ENCODE measurements around the gene IRX5. TPM values are rescaled to one million over a fixed set of nuclear protein-coding genes. Genes with fewer than 3 reads are reported as not detected.

Gene IRX5
- polyA plus RNA-seq, 1 donor from 2014 or later, result 0.14 TPM

DNA sequence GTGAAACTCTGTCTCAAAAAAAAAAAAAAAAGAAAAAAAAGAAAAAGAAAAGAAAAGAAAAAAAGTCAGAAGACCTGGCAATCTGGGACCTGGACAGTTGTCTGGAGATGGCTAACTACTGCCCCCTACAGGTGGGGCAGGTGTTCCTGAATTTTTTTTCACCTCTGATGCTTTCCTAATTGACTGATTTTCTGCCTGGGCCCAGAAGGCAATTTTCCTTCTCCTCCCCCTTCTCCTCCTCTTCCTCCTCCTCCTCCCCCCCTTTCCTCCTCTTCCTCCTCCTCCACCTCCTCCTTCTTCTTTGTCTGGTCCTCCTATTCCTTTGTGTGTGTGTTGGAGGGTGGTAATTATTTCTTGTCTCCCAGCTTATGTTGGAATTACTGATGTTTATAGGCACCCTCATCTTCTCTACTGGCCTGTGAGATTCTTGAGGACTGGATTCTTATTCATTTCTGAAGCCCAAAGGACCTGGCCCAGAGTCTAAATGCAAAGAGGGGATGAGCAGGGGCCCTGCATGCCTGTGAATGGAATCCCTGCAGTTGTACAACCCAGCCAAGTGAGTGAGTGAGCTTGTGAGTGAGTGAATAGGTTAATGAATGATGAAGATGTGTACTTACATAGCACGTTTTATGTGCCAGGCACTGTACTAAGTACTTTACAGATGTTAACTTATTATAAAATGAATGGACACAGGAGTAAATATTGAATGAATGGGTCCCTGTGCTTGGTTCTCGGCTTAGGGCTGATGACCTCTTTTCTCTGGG, 26.9 kb downstream of the IRX5 start:
- no peaks in the 10 kb centered on the region for H3K9me2 ChIP-seq (ENCODE audit: insufficient read depth, low read length)
- H3K4me2 ChIP-seq (ENCODE audit: low read length), result no peak overlapping the region
- H4K20me1 ChIP-seq (ENCODE audit: insufficient read depth), result no peaks in the 10 kb centered on the region
- H3K79me2 ChIP-seq (replicated peaks; ENCODE audit: insufficient read depth, low read length), result no peaks in the 10 kb centered on the region
- no peaks in the 10 kb centered on the region for H3F3A ChIP-seq (ENCODE audit: insufficient read depth, low read length, poor library complexity, severe bottlenecking)
- TF ChIP-seq, protein P1, sequence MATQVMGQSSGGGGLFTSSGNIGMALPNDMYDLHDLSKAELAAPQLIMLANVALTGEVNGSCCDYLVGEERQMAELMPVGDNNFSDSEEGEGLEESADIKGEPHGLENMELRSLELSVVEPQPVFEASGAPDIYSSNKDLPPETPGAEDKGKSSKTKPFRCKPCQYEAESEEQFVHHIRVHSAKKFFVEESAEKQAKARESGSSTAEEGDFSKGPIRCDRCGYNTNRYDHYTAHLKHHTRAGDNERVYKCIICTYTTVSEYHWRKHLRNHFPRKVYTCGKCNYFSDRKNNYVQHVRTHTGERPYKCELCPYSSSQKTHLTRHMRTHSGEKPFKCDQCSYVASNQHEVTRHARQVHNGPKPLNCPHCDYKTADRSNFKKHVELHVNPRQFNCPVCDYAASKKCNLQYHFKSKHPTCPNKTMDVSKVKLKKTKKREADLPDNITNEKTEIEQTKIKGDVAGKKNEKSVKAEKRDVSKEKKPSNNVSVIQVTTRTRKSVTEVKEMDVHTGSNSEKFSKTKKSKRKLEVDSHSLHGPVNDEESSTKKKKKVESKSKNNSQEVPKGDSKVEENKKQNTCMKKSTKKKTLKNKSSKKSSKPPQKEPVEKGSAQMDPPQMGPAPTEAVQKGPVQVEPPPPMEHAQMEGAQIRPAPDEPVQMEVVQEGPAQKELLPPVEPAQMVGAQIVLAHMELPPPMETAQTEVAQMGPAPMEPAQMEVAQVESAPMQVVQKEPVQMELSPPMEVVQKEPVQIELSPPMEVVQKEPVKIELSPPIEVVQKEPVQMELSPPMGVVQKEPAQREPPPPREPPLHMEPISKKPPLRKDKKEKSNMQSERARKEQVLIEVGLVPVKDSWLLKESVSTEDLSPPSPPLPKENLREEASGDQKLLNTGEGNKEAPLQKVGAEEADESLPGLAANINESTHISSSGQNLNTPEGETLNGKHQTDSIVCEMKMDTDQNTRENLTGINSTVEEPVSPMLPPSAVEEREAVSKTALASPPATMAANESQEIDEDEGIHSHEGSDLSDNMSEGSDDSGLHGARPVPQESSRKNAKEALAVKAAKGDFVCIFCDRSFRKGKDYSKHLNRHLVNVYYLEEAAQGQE (IDR thresholded peaks at IDR 0.05; ENCODE audit: borderline replicate concordance), result no peak
- TF ChIP-seq EP300 (conservative IDR thresholded peaks at IDR 0.05; ENCODE audit: poor library complexity, severe bottlenecking) (no peak), TAF1 (IDR thresholded peaks at IDR 0.05; ENCODE audit: low read depth) (no peak), RAD21 (conservative IDR thresholded peaks at IDR 0.05) (no peak), SMC3 (conservative IDR thresholded peaks at IDR 0.05; ENCODE audit: poor library complexity) (no peak), EZH2 (IDR thresholded peaks at IDR 0.05; ENCODE audit: borderline replicate concordance, insufficient read depth, low read length, poor library complexity, severe bottlenecking) (no peak), POLR2AphosphoS5 (IDR thresholded peaks at IDR 0.05) (no peak), MXI1 (conservative IDR thresholded peaks at IDR 0.05; ENCODE audit: poor library complexity, severe bottlenecking) (no peak)
- TF ChIP-seq, protein P2, sequence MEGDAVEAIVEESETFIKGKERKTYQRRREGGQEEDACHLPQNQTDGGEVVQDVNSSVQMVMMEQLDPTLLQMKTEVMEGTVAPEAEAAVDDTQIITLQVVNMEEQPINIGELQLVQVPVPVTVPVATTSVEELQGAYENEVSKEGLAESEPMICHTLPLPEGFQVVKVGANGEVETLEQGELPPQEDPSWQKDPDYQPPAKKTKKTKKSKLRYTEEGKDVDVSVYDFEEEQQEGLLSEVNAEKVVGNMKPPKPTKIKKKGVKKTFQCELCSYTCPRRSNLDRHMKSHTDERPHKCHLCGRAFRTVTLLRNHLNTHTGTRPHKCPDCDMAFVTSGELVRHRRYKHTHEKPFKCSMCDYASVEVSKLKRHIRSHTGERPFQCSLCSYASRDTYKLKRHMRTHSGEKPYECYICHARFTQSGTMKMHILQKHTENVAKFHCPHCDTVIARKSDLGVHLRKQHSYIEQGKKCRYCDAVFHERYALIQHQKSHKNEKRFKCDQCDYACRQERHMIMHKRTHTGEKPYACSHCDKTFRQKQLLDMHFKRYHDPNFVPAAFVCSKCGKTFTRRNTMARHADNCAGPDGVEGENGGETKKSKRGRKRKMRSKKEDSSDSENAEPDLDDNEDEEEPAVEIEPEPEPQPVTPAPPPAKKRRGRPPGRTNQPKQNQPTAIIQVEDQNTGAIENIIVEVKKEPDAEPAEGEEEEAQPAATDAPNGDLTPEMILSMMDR (IDR thresholded peaks at IDR 0.05; ENCODE audit: poor library complexity, severe bottlenecking), result no peak
- no peak overlapping the region for H3K27ac ChIP-seq (ENCODE audit: low read length)
- no peak overlapping the region for H3K4me3 ChIP-seq (ENCODE audit: low read length)
- peaks cover 4% of the 10 kb centered on the region for H3K27me3 ChIP-seq (ENCODE audit: insufficient read depth, low read depth, low read length)
- no peaks in the 10 kb centered on the region for H3K9me3 ChIP-seq (ENCODE audit: low read length)
- H3K9ac ChIP-seq (ENCODE audit: low read length), result no peak overlapping the region
- no peak overlapping the region for H2AFZ ChIP-seq (ENCODE audit: low read depth, low read length)
- H3K36me3 ChIP-seq (ENCODE audit: insufficient read depth, low read length), result no peaks in the 10 kb centered on the region

DNA sequence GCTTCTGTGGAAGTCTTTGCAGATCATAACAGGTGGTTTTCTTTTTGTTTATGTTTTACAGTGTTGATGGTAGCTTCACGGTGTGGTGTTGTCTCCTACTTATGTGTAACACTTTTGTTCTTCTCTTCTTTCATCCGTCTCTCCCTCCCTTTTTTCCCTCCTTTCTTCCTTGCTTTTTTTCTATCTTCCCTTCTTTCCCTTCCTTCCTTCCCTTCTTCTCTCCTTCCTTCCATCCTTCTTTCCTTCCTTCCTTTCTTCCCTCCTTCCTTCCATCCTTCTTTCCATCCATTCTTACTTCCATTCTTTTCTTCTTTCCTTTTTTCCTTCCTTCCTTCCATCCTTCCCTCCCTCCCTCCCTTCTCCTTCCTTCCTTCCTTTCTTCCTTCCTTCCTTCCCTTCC, 31.4 kb downstream of the IRX5 start:
- H4K20me1 ChIP-seq (ENCODE audit: insufficient read depth), result no peaks in the 10 kb centered on the region
- H3F3A ChIP-seq (ENCODE audit: insufficient read depth, low read length, poor library complexity, severe bottlenecking), result no peaks in the 10 kb centered on the region
- no peak overlapping the region for H3K4me3 ChIP-seq (ENCODE audit: low read length)
- no peaks in the 10 kb centered on the region for H3K9me2 ChIP-seq (ENCODE audit: insufficient read depth, low read length)
- H3K36me3 ChIP-seq (ENCODE audit: insufficient read depth, low read length), result no peaks in the 10 kb centered on the region
- H3K27me3 ChIP-seq (ENCODE audit: insufficient read depth, low read depth, low read length), result no peaks in the 10 kb centered on the region
- no peaks in the 10 kb centered on the region for H3K79me2 ChIP-seq (replicated peaks; ENCODE audit: insufficient read depth, low read length)
- no peak overlapping the region for H3K27ac ChIP-seq (ENCODE audit: low read length)
- TF ChIP-seq EZH2 (IDR thresholded peaks at IDR 0.05; ENCODE audit: borderline replicate concordance, insufficient read depth, low read length, poor library complexity, severe bottlenecking) (no peak), POLR2AphosphoS5 (IDR thresholded peaks at IDR 0.05) (no peak), EP300 (conservative IDR thresholded peaks at IDR 0.05; ENCODE audit: poor library complexity, severe bottlenecking) (no peak), TAF1 (IDR thresholded peaks at IDR 0.05; ENCODE audit: low read depth) (no peak), MXI1 (conservative IDR thresholded peaks at IDR 0.05; ENCODE audit: poor library complexity, severe bottlenecking) (no peak), RAD21 (conservative IDR thresholded peaks at IDR 0.05) (no peak), SMC3 (conservative IDR thresholded peaks at IDR 0.05; ENCODE audit: poor library complexity) (no peak)
- TF ChIP-seq, protein P2 (IDR thresholded peaks at IDR 0.05; ENCODE audit: poor library complexity, severe bottlenecking), result no peak
- TF ChIP-seq, protein P1 (IDR thresholded peaks at IDR 0.05; ENCODE audit: borderline replicate concordance), result no peak
- no peaks in the 10 kb centered on the region for H3K9me3 ChIP-seq (ENCODE audit: low read length)
- no peak overlapping the region for H3K4me2 ChIP-seq (ENCODE audit: low read length)
- H3K9ac ChIP-seq (ENCODE audit: low read length), result no peak overlapping the region
- H2AFZ ChIP-seq (ENCODE audit: low read depth, low read length), result no peak overlapping the region

Measured in neural cell (in vitro differentiated cells).